DND-41 (cell line): ENCODE results near the gene KIAA1328.

ENCODE experiments used
- EZH2 ChIP-seq: IDR thresholded peaks from 3 replicates; pipeline ENCODE4 v1.6.1; 2012; ENCODE audit warnings: borderline replicate concordance, low read depth, mild to moderate bottlenecking, moderate library complexity, low read length, inconsistent platforms; ENCODE audit not compliant: severe bottlenecking
- TF ChIP-seq, protein P1 (sequence below): IDR thresholded peaks from 2 replicates; pipeline ENCODE4 v1.5.1; 2012; ENCODE audit warnings: borderline replicate concordance, low read length, moderate library complexity, mild to moderate bottlenecking; ENCODE audit not compliant: poor library complexity, severe bottlenecking; ENCODE audit errors: extremely low read depth

DNA sequence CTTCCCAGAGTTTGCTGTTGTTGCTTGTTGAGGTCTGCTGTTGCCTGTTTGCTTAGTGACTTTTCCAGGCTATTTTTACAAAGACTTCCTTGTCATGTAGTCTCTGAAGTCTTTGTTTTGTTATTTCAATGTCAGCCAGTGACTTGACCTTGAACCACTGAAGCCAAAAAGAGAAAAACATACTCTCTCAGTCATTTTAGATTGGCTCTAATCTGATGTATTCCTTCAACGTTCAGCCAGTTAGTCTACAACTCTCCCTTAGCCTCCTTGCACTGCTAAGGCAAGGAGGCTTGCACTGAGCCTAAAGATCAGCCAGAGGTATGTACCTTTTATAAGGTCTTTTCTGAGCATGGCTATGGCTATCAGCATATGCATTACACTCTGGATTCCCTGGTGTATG, 27.9 kb downstream of the KIAA1328 start:
- TF ChIP-seq, protein P1, sequence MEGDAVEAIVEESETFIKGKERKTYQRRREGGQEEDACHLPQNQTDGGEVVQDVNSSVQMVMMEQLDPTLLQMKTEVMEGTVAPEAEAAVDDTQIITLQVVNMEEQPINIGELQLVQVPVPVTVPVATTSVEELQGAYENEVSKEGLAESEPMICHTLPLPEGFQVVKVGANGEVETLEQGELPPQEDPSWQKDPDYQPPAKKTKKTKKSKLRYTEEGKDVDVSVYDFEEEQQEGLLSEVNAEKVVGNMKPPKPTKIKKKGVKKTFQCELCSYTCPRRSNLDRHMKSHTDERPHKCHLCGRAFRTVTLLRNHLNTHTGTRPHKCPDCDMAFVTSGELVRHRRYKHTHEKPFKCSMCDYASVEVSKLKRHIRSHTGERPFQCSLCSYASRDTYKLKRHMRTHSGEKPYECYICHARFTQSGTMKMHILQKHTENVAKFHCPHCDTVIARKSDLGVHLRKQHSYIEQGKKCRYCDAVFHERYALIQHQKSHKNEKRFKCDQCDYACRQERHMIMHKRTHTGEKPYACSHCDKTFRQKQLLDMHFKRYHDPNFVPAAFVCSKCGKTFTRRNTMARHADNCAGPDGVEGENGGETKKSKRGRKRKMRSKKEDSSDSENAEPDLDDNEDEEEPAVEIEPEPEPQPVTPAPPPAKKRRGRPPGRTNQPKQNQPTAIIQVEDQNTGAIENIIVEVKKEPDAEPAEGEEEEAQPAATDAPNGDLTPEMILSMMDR: no peak
- no peak for TF ChIP-seq EZH2
